Measurements from ENCODE around the gene SCARF2.

The SCARF2 gene

GRCh38 chr22:20448630-20449029, 11.0 kb upstream of the SCARF2 start:
- Histone ChIP-seq H3K9me3 (ENCODE audit: control insufficient read depth, insufficient read depth, low read depth, low read length) (no peaks in the 10 kb centered on the region), H3K36me3 (ENCODE audit: control insufficient read depth, insufficient read depth, low read length) (peaks cover 8% of the 10 kb centered on the region)

GRCh38 chr22:20446383-20446970, 8.9 kb upstream of the SCARF2 start:
- no peak overlapping the region for H3K27ac ChIP-seq (ENCODE audit: low read depth, low read length)
- no peaks in the 10 kb centered on the region for H3K9me3 ChIP-seq (ENCODE audit: control insufficient read depth, insufficient read depth, low read depth, low read length)
- H3K4me1 ChIP-seq (ENCODE audit: control insufficient read depth, insufficient read depth, low read length): no peaks in the 10 kb centered on the region
- no peak overlapping the region for H3K9ac ChIP-seq (ENCODE audit: low read length)
- H3K36me3 ChIP-seq (ENCODE audit: control insufficient read depth, insufficient read depth, low read length): peaks cover 13% of the 10 kb centered on the region
- H3K4me3 ChIP-seq (ENCODE audit: low read depth, low read length): no peak overlapping the region
- no peaks in the 10 kb centered on the region for H3K27me3 ChIP-seq (ENCODE audit: control insufficient read depth, insufficient read depth, low read length)

More at GRCh38 chr22:20448630-20449029, 11.0 kb upstream of the SCARF2 start:
- Histone ChIP-seq H3K27me3 (ENCODE audit: control insufficient read depth, insufficient read depth, low read length) (no peaks in the 10 kb centered on the region), H3K27ac (ENCODE audit: low read depth, low read length) (no peak overlapping the region), H3K4me1 (ENCODE audit: control insufficient read depth, insufficient read depth, low read length) (no peaks in the 10 kb centered on the region), H3K9ac (ENCODE audit: low read length) (no peak overlapping the region), H3K4me3 (ENCODE audit: low read depth, low read length) (no peak overlapping the region)

- Histone ChIP-seq H3K4me1 (ENCODE audit: control insufficient read depth, insufficient read depth, low read length) (no peaks in the 10 kb centered on the region), H3K4me3 (ENCODE audit: low read depth, low read length) (no peak overlapping the region), H3K27ac (ENCODE audit: low read depth, low read length) (no peak overlapping the region), H3K9ac (ENCODE audit: low read length) (no peak overlapping the region), H3K27me3 (ENCODE audit: control insufficient read depth, insufficient read depth, low read length) (peaks cover 10% of the 10 kb centered on the region), H3K9me3 (ENCODE audit: control insufficient read depth, insufficient read depth, low read depth, low read length) (no peaks in the 10 kb centered on the region), H3K36me3 (ENCODE audit: control insufficient read depth, insufficient read depth, low read length) (peaks cover 13% of the 10 kb centered on the region)
Observed at GRCh38 chr22:20444325-20444724, 6.7 kb upstream of the SCARF2 start.

- no peak overlapping the region for H3K4me3 ChIP-seq (ENCODE audit: low read depth, low read length)
- H3K36me3 ChIP-seq (ENCODE audit: control insufficient read depth, insufficient read depth, low read length): peaks cover 13% of the 10 kb centered on the region
- H3K4me1 ChIP-seq (ENCODE audit: control insufficient read depth, insufficient read depth, low read length): peaks cover 9% of the 10 kb centered on the region
- H3K9me3 ChIP-seq (ENCODE audit: control insufficient read depth, insufficient read depth, low read depth, low read length): no peaks in the 10 kb centered on the region
- H3K27ac ChIP-seq (ENCODE audit: low read depth, low read length): no peak overlapping the region
- peaks cover 25% of the 10 kb centered on the region for H3K27me3 ChIP-seq (ENCODE audit: control insufficient read depth, insufficient read depth, low read length)
- H3K9ac ChIP-seq (ENCODE audit: low read length): no peak overlapping the region
Observed at GRCh38 chr22:20442485-20443284, 5.1 kb upstream of the SCARF2 start.

GRCh38 chr22:20441631-20442484, 4.2 kb upstream of the SCARF2 start:
- H3K4me3 ChIP-seq (ENCODE audit: low read depth, low read length): no peak overlapping the region
- H3K9me3 ChIP-seq (ENCODE audit: control insufficient read depth, insufficient read depth, low read depth, low read length): no peaks in the 10 kb centered on the region
- peaks cover 31% of the 10 kb centered on the region for H3K27me3 ChIP-seq (ENCODE audit: control insufficient read depth, insufficient read depth, low read length)
- H3K27ac ChIP-seq (ENCODE audit: low read depth, low read length): no peak overlapping the region
- H3K4me1 ChIP-seq (ENCODE audit: control insufficient read depth, insufficient read depth, low read length): peaks cover 14% of the 10 kb centered on the region
- no peak overlapping the region for H3K9ac ChIP-seq (ENCODE audit: low read length)
- peaks cover 13% of the 10 kb centered on the region for H3K36me3 ChIP-seq (ENCODE audit: control insufficient read depth, insufficient read depth, low read length)

- no peak overlapping the region for H3K4me3 ChIP-seq (ENCODE audit: low read depth, low read length)
- no peak overlapping the region for H3K27ac ChIP-seq (ENCODE audit: low read depth, low read length)
- H3K36me3 ChIP-seq (ENCODE audit: control insufficient read depth, insufficient read depth, low read length): peaks cover 8% of the 10 kb centered on the region
- H3K4me1 ChIP-seq (ENCODE audit: control insufficient read depth, insufficient read depth, low read length): peaks cover 19% of the 10 kb centered on the region
- H3K27me3 ChIP-seq (ENCODE audit: control insufficient read depth, insufficient read depth, low read length): peaks cover 40% of the 10 kb centered on the region
- no peaks in the 10 kb centered on the region for H3K9me3 ChIP-seq (ENCODE audit: control insufficient read depth, insufficient read depth, low read depth, low read length)
- no peak overlapping the region for H3K9ac ChIP-seq (ENCODE audit: low read length)
Observed at GRCh38 chr22:20440637-20441591, 3.3 kb upstream of the SCARF2 start.

DNA sequence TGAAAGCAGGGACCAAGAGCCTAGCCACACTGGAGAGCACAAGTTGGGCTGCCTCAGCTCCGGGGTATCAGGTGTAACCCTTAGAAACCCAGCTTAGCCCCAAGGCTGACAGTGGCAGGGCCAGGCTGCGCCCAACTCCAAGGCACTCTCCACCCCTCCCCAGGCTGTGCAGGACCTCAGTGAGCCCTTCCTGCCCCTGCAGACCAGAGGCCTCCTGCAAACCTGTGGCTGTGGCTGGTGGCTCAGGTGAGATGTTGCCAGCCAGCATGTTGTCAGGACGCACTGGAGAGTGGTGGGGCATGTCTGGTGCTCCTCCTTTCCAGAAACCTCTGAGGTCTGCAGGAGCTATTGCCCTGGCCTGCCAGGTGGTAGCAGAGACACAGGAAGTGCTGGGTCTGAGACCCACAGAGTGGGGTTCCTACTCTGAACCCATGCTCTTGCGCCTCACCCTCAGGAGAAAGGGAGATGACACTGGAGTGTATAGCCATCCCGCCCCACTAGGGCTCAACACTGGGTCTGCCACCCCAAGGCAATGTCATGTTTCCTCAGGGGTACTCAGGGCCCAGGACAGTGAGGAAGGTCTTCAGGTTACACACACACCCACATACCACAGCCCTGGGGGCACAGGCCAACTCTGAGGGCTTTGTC, 2.4 kb upstream of the SCARF2 start:
- Histone ChIP-seq H3K36me3 (ENCODE audit: control insufficient read depth, insufficient read depth, low read length) (peaks cover 5% of the 10 kb centered on the region; the same call in 1 of the 2 replicates), H3K4me1 (ENCODE audit: control insufficient read depth, insufficient read depth, low read length) (peaks cover 25% of the 10 kb centered on the region), H3K9ac (ENCODE audit: low read length) (no peak overlapping the region), H3K27me3 (ENCODE audit: control insufficient read depth, insufficient read depth, low read length) (peaks cover 49% of the 10 kb centered on the region), H3K9me3 (ENCODE audit: control insufficient read depth, insufficient read depth, low read depth, low read length) (no peaks in the 10 kb centered on the region), H3K4me3 (ENCODE audit: low read depth, low read length) (no peak overlapping the region), H3K27ac (ENCODE audit: low read depth, low read length) (no peak overlapping the region)

DNA sequence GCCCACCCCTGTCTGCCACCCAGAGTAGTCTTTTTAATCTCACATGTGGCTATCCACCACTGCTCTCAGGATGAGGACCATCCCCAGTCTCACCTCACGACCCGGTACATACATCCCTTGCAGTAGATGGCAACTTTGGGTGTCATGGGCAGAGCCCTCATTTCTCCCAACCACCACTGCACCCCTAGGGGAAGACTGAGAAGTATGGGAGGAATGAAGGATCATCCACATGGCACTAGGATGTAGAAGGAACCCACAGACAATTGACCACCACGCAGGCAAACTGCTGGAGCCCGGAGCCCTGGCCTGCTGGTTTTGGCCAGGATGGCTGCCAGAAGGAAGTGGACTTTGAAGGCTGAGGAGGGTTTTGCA, 1.9 kb upstream of the SCARF2 start:
- Histone ChIP-seq H3K27me3 (ENCODE audit: control insufficient read depth, insufficient read depth, low read length) (peaks cover 54% of the 10 kb centered on the region), H3K27ac (ENCODE audit: low read depth, low read length) (no peak overlapping the region), H3K9ac (ENCODE audit: low read length) (no peak overlapping the region), H3K36me3 (ENCODE audit: control insufficient read depth, insufficient read depth, low read length) (peaks cover 5% of the 10 kb centered on the region; the same call in 1 of the 2 replicates), H3K4me1 (ENCODE audit: control insufficient read depth, insufficient read depth, low read length) (peaks cover 25% of the 10 kb centered on the region), H3K9me3 (ENCODE audit: control insufficient read depth, insufficient read depth, low read depth, low read length) (no peaks in the 10 kb centered on the region), H3K4me3 (ENCODE audit: low read depth, low read length) (no peak overlapping the region)

GRCh38 chr22:20438678-20439492, 1.3 kb upstream of the SCARF2 start:
- H3K27me3 ChIP-seq (ENCODE audit: control insufficient read depth, insufficient read depth, low read length): peaks cover 60% of the 10 kb centered on the region
- H3K36me3 ChIP-seq (ENCODE audit: control insufficient read depth, insufficient read depth, low read length): peaks cover 5% of the 10 kb centered on the region; the same call in 1 of the 2 replicates
- peak overlapping the region; percentile 68 for H3K4me3 ChIP-seq (ENCODE audit: low read depth, low read length)
- H3K9ac ChIP-seq (ENCODE audit: low read length): no peak overlapping the region
- H3K4me1 ChIP-seq (ENCODE audit: control insufficient read depth, insufficient read depth, low read length): peaks cover 25% of the 10 kb centered on the region
- H3K9me3 ChIP-seq (ENCODE audit: control insufficient read depth, insufficient read depth, low read depth, low read length): no peaks in the 10 kb centered on the region
- no peak overlapping the region for H3K27ac ChIP-seq (ENCODE audit: low read depth, low read length)
